ENCODE data around the gene CCDC61.

The CCDC61 gene

GRCh38 chr19:45994998-45995714, at the start of gene CCDC61:
Gene CCDC61 (plus strand): TSS chr19:45995467. CDS start chr19:46003019, 7,552 bp downstream.
- DNase-seq (ENCODE audit: low read depth): peak; percentile 99

DNA sequence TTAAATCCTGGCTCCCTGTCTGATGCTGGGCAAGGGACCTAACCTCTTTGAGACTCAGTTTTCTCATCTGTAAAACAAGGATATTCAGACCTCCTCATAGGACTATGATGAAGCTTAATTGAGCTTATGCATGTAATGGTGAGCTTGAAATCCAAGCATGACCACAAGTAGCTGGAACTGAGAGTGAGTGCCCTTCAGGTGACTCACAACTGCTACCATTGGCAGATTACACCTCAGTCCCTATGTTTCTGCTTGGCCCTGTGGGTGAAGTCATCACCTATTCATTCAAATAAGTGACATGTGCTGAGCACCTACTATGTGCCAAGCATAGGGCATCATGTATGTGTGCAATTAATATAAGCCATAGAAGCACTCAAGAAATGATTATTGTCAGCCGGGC, 47.3 kb upstream of the CCDC61 start:
- DNase-seq (ENCODE audit: low read depth): no peak

DNA sequence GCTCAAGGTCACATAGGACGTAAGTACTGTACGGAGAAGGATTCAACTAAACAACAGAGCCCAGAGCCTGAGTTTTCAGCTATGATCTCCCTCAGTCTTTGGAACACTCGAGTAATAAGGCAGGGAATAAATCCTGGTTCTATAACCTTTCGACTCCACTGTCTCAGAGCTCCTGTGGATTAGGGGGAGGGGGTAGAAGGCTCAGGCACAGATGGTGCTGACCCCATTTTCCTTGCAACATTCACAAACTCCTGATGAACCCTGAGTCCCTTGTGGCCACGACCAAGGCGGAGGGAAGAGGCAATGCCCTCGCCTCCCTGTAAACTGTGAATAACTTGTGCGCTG, 43.0 kb upstream of the CCDC61 start:
- DNase-seq (ENCODE audit: low read depth): no peak

GRCh38 chr19:45952686-45953505, 42.4 kb upstream of the CCDC61 start:
- peak; percentile 8 for DNase-seq (ENCODE audit: low read depth)

GRCh38 chr19:45953676-45954075, 41.6 kb upstream of the CCDC61 start:
- DNase-seq (ENCODE audit: low read depth): no peak

DNA sequence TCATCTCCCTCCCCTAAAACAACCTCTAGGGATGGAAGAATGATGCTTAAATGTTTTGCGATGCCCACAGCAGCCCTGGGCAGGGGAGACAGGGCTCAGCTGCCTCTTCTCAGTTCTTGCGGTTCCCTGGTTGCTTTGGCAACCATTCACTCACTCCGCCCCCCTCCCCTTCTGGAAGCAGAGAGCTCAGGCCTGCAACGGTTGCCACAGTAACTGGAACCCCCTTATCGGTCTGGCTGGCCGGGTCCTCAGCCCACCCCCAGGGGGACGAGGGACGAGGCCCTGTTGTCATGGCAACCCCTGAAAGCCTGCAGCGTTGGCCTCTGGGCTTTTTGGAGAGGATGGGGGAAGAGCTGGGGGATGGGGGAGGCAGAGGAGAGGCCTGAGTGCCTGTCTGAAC, 41.1 kb upstream of the CCDC61 start:
- no peak for DNase-seq (ENCODE audit: low read depth)

GRCh38 chr19:45955905-45956608, 39.2 kb upstream of the CCDC61 start:
- DNase-seq (ENCODE audit: low read depth): no peak

DNA sequence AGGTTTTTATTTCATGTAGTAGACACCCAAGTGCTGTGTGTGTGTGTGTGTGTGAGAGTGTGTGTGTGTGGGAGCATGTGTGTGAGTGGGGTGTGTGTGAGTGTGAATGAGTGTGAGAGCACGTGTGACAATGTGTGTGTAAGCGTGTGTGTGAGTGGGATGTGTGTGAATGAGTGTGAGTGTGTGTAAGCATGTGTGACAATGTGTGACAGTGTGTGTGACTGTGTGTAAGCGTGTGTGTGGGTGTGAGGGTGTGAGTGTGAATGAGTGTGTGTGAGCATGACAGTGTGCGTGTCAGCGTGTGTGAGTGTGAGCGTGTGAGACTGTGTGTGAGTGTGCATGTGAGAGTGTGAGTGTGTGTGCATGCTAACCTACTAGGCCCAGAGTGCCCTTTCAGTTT, 36.9 kb upstream of the CCDC61 start:
- no peak for DNase-seq (ENCODE audit: low read depth)

DNA sequence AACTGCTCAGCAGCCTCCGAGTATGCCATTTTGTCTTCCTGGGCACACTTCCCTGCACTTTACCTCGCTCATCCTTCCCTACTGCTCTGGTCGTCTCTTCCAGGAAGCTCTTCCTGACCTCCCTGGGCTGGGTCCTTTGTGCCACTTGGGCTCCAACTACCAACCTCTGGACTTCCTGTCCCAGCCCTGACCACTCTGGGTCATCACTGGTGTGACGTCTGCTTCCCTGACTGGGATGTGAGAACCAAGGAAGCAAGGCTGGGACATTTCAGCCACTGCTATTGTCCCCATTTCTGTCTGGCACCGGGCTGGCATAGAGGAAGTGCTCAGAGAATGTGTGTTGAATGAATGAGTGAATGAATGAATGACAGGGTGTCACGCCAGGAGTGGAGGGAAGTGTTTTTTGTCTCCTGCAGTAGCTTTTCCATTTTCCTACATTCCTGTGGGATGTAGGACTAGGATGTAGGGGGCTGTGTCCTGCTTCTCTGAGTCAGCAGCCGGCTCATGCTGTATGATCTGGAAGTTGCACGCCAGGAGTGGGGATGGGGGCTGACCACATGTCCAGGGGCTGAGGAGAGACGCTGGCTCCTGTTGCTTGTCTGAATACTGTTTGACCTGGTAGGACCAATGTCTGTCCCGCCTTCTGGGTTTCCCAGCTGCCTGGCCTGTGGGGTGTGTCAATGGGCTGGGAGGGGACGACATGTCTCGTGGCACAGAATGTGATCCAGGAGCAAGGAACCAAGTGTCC, 36.3 kb upstream of the CCDC61 start:
- no peak for DNase-seq (ENCODE audit: low read depth)

DNA sequence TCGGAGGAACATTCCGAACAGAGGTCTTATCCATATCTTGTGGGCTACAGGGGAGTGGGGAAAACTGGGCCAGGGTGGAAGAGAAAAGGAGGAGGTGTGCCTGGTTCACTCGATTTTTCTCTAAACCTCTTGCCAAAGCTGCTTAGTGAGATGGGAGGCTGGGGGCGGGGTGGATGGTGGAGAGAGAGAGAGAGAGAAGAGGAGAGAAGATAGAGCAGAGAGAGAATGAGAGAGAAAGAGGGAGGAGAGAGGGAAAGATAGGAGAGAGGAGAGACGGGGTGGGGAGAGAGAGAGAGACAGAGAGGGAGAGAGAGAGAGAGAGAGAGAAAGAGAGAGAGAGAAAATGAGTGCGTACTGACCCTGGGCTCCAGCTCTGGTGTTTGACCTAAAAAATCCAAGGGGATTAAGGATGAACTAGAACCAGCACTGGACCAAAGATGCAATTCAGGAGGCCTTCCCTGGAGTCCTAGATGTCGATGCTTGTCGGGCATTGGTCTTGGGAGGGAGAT, 35.7 kb upstream of the CCDC61 start:
- no peak for DNase-seq (ENCODE audit: low read depth)

DNA sequence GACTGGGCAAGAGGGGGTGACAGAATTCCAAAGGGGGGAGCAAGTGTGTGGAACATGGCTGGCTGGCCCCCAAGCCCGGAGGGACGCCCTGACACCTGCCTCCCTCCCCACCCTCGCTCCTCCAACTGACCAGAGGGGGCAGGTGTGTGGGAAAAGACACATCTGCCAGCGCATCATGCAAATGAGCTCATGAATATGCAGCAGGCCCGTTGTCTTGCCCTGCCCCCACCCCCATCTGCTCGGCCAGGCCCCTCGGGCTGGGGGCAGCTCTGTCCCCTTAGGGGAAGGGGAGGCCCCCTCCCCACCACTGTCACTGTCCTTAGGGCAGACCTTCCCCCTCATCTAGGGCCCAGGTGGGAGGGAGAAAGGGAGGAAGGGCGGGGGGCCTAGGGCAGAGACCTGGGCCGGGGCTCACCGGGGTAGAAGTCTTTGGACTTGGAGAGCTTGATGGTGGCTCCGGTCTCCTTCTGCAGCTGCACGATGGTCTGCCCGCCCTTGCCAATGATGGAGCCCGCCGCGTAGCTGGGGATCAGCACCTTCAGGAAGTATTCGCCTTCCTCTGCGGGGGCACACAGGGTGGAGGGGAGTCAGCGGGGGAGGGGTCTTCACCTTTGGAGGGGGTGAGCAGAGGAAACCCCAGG, 34.6 kb upstream of the CCDC61 start:
- DNase-seq (ENCODE audit: low read depth): no peak

- no peak for DNase-seq (ENCODE audit: low read depth)
Measured at GRCh38 chr19:45962021-45962420, 33.2 kb upstream of the CCDC61 start.

GRCh38 chr19:45967246-45967645, 28.0 kb upstream of the CCDC61 start:
- DNase-seq (ENCODE audit: low read depth): no peak

DNA sequence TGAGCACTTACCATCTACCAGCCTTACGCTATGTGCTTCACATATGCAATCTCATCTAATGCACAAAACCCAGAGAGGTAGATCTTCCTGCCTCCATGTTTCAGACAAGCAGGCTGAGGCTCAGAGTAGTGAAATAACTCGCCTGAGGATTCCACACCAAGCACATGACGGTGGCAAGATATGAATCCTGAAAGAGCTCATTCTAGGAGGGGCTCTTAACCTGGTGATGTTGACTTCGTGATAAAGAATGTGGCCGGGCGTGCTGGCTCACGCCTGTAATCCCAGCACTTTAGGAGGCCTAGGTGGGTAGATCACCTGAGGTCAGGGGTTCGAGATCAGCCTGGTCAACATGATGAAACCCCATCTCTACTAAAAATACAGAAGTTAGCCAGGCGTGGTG, 26.6 kb upstream of the CCDC61 start:
- DNase-seq (ENCODE audit: low read depth): no peak

DNA sequence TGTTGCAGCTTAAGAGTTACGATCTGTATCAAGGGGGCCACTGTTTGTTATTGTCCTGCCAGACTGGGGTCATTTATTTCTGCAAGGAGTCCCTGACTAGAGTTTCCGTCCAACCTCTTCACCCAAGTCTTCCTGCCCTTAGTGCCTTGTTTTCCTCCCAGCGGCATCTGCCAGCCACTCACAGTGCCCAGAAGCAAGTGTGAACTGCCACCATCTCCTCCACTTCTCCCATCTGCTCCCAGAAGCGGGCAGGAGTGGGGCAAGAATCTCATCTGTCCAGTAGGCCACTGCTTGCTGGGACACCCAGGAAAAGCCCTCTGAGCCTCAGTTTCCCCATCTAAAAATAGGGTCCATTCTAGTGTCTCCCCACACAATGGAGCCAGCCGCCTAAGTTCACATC, 25.6 kb upstream of the CCDC61 start:
- no peak for DNase-seq (ENCODE audit: low read depth)

GRCh38 chr19:45971260-45971902, 23.9 kb upstream of the CCDC61 start:
- DNase-seq (ENCODE audit: low read depth): no peak

- DNase-seq (ENCODE audit: low read depth): no peak
Measured at GRCh38 chr19:45972081-45972946, 23.0 kb upstream of the CCDC61 start.

DNA sequence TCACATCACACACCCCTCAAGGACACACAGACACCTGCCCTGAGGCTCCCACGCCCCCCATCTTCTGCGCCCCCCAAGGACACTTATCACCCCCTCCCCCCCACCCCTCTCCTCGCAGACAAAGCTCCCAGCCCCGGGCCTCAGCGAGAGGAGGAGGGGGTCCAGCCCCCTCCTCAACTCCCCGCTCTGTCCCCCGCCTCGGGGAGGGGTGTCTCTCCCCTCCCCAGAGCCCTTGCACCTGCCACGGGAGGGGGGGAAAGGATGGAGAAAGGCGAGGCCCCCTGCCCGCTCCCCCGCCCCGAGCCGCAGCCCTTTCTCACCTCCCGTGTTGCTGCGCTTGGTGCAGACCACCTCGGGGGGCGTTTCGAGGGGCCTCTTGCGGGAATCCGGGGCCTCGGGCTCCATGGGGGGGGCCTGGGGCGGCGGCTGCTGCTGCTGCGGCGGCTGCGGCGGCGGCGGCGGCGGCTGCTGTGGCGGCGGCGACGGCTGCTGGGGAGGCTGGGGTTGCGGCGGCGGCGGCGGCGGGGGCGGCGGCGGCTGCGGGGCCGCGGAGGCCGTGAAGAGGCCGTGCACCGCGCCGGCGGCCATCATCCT, 22.2 kb upstream of the CCDC61 start:
- no peak for DNase-seq (ENCODE audit: low read depth)

GRCh38 chr19:45973553-45974338, 21.5 kb upstream of the CCDC61 start, which contains the start of gene NOVA2:
Gene NOVA2 (minus strand): TSS chr19:45973865. CDS start chr19:45973351, 514 bp downstream.
- no peak for DNase-seq (ENCODE audit: low read depth)

Measured in stromal cell of bone marrow (primary cell).